AG04449 (cell line): ENCODE results near the gene C4orf17.
"Not testable (repeated sequence)": the region's sequence is repeated elsewhere in the genome, so short reads cannot be mapped to it uniquely, and the experiment has no call there.

Experiments used
- CTCF ChIA-PET: fragments of 350-600 bp; formaldehyde crosslinking; extraction: SDS; loops from one replicate; lab custom pipeline; 2021; ENCODE audit warnings: antibody characterized with exemption; lab: Yijun Ruan, JAX
- POLR2A ChIA-PET: fragments of 400-600, 350-600 bp; formaldehyde crosslinking; extraction: SDS; loops from one replicate; lab custom pipeline; 2020; ENCODE audit warnings: antibody characterized with exemption, inconsistent platforms; lab: Yijun Ruan, JAX
- DNase-seq: peaks from one replicate; pipeline ENCODE4 v3.0.0-alpha.2; 2010; ENCODE audit warnings: low read depth, low spot score
- H3K4me3 ChIP-seq: 2 replicates; pipeline ENCODE4 v1.5.1; 2011; ENCODE audit warnings: low read depth, mild to moderate bottlenecking, control low read depth, low read length
- CTCF ChIP-seq: IDR thresholded peaks from one replicate; pipeline ENCODE4 v1.5.1; 2011; ENCODE audit warnings: mild to moderate bottlenecking, moderate library complexity, low read length, control low read depth, inconsistent platforms; ENCODE audit not compliant: insufficient read depth; ENCODE audit errors: missing control alignments

The C4orf17 gene

GRCh38 chr4:99529956-99530355, 19.1 kb downstream of the C4orf17 start:
- no peak for TF ChIP-seq CTCF
- CTCF ChIA-PET, result interaction anchor here (1.4 kb wide), 1 partner anchor 11 kb away, joined by 3 read pairs; no protein-coding TSS in a partner anchor
- POLR2A ChIA-PET, result no interaction called here
- no peak for DNase-seq
- no peak overlapping the region for H3K4me3 ChIP-seq

- CTCF ChIA-PET, H3K4me3 ChIP-seq, POLR2A ChIA-PET, DNase-seq: not testable (repeated sequence)
Observed at GRCh38 chr4:99534699-99535098, 23.9 kb downstream of the C4orf17 start.

GRCh38 chr4:99536271-99536670, 25.4 kb downstream of the C4orf17 start:
- TF ChIP-seq CTCF, result no peak
- ChIA-PET CTCF (no interaction called here), POLR2A (no interaction called here)
- H3K4me3 ChIP-seq, result no peak overlapping the region
- DNase-seq, result no peak

GRCh38 chr4:99536848-99537247, 26.0 kb downstream of the C4orf17 start:
- no peak for TF ChIP-seq CTCF
- ChIA-PET POLR2A (no interaction called here), CTCF (no interaction called here)
- H3K4me3 ChIP-seq, result no peak overlapping the region
- DNase-seq, result no peak

GRCh38 chr4:99537674-99538073, 26.9 kb downstream of the C4orf17 start:
- H3K4me3 ChIP-seq, result no peak overlapping the region
- TF ChIP-seq CTCF, result no peak
- ChIA-PET POLR2A (no interaction called here), CTCF (no interaction called here)
- DNase-seq, result no peak

- DNase-seq, result no peak
- TF ChIP-seq CTCF, result no peak
- H3K4me3 ChIP-seq, result no peak overlapping the region
- ChIA-PET POLR2A (no interaction called here), CTCF (no interaction called here)
Observed at GRCh38 chr4:99540277-99540939, 29.6 kb downstream of the C4orf17 start.

GRCh38 chr4:99552872-99553271, 42.1 kb downstream of the C4orf17 start:
- no peak for DNase-seq
- ChIA-PET POLR2A (no interaction called here), CTCF (interaction anchor here (1.4 kb wide), 1 partner anchor 10 kb away, joined by 5 read pairs; no protein-coding TSS in a partner anchor)
- TF ChIP-seq CTCF, result no peak
- no peak overlapping the region for H3K4me3 ChIP-seq
